T-helper 1 cell (primary cell): Measurements from ENCODE around the gene ANK3.

Experiments used
- DNase-seq, 5 donors: peaks; one replicate each; pipeline ENCODE4 v3.0.0-alpha.2; 2012 to 2020

ANK3 gene

GRCh38 chr10:60376221-60377041 lies 13.2 kb downstream of the ANK3 start:
- DNase-seq: no peak

- no peak for DNase-seq
These were observed 14.2 kb downstream of the ANK3 start for GRCh38 chr10:60375293-60376004.

GRCh38 chr10:60374836-60375235 lies 14.8 kb downstream of the ANK3 start:
- DNase-seq: no peak

- no peak for DNase-seq
These were observed 17.2 kb downstream of the ANK3 start for GRCh38 chr10:60372436-60372835.

- no peak for DNase-seq
These were observed 20.1 kb downstream of the ANK3 start for GRCh38 chr10:60369547-60369930.

- no peak for DNase-seq
These were observed 20.7 kb downstream of the ANK3 start for GRCh38 chr10:60368875-60369546.

GRCh38 chr10:60367901-60368300 lies 21.8 kb downstream of the ANK3 start:
- DNase-seq: no peak

GRCh38 chr10:60367431-60367830 lies 22.2 kb downstream of the ANK3 start:
- no peak for DNase-seq

- DNase-seq: no peak
These were observed 22.7 kb downstream of the ANK3 start for GRCh38 chr10:60367024-60367423.

GRCh38 chr10:60363187-60363586 lies 26.5 kb downstream of the ANK3 start:
- no peak for DNase-seq

- no peak for DNase-seq
These were observed 27.2 kb downstream of the ANK3 start for GRCh38 chr10:60362461-60362860.

GRCh38 chr10:60359066-60359465 lies 30.6 kb downstream of the ANK3 start:
- DNase-seq: no peak

- DNase-seq: peak in 1 of 5 donors; percentile 18
These were observed 31.4 kb downstream of the ANK3 start for GRCh38 chr10:60358282-60358681.

GRCh38 chr10:60353519-60354258 lies 36.0 kb downstream of the ANK3 start:
- DNase-seq: no peak

GRCh38 chr10:60352105-60352504 lies 37.6 kb downstream of the ANK3 start:
- no peak for DNase-seq

GRCh38 chr10:60351191-60351853 lies 38.4 kb downstream of the ANK3 start:
- no peak for DNase-seq

- no peak for DNase-seq
These were observed 39.3 kb downstream of the ANK3 start for GRCh38 chr10:60350400-60350799.

GRCh38 chr10:60349426-60349825 lies 40.2 kb downstream of the ANK3 start:
- DNase-seq: no peak

- no peak for DNase-seq
These were observed 40.7 kb downstream of the ANK3 start for GRCh38 chr10:60348982-60349381.

- DNase-seq: no peak
These were observed 42.4 kb downstream of the ANK3 start for GRCh38 chr10:60347270-60347669.

- DNase-seq: no peak
These were observed 43.0 kb downstream of the ANK3 start for GRCh38 chr10:60346661-60347060.

GRCh38 chr10:60343254-60343653 lies 46.4 kb downstream of the ANK3 start:
- DNase-seq: no peak
